CD4-positive, alpha-beta T cell treated with Interleukin-6 for 4 hours (primary cell): ENCODE measurements around the gene C22orf23.
"Not testable (repeated sequence)": the region's sequence is repeated elsewhere in the genome, so short reads cannot be mapped to it uniquely, and the experiment has no call there.

Experiments
- DNase-seq: peaks from one replicate; pipeline ENCODE4 v3.0.0-alpha.2; 2020; ENCODE audit warnings: mixed read lengths

Gene C22orf23

DNA sequence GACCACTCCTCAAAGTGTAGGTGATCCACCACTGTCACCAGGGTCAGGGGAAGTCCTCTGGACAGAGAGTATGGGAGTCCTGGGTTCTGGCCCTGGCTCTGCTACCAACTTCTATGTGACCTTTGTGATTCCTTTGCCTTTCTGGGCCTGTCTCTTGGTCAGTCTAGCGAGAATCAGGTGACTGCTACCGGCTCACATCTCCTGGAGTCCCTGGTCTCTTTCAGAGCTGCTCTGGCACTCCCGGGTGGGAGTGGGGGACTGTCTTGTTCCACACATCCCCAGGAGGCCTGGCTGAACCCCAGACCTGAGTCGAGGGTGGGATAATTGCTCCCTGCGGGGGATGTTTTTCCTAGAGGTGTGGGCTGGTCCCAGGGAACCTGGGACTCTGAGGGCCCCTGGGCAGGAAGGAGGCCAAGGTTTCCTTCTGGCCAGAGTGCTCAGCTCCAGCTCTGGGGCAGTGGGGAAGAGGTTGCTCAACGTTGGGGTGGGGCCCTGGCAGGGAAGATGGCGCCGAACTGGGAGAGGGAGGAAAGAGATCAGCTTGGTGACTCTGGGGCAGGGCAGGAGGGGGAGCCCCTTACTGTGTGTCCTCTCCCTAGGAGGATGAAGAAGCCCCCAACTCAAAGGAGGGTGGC lies 28.9 kb upstream of the C22orf23 start:
- no peak for DNase-seq

DNA sequence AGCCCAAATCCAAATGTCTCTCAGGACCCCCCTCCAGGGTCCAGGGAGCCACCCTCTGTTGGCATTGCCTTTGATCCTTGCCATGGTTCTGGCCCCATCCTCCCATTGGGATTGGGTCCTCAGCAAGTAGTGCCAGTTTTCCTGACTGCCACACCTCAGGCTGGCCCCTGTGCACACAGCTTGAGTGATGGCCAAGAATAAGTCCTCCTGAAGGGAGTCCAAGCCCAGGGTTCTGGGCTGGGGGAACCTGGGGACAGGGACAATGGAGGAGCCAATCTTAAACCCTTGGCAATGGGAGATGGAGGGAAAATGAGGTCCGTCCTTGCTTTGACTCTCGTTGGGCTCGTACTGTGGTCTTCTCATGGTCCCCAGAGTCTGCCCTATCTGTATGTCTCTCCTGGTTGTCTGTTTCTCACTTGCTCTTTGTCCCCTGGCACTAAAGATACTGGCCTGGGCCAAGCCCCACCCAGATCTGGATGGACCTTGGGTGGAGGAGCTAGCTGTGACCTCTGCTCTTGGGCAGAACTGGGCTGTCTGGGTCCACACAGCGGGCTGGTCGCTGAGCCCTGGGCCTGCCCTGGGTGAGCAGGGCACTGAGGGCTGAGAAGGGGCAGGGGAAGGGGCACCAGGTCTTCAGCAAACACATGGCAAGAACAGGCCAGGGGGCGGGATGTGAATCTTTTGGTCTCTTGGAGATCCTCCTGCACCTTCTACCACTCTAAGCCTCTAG lies 28.0 kb upstream of the C22orf23 start:
- no peak for DNase-seq

GRCh38 chr22:37979782-37980181 lies 26.4 kb upstream of the C22orf23 start:
- no peak for DNase-seq

GRCh38 chr22:37976547-37976946 lies 23.1 kb upstream of the C22orf23 start:
- DNase-seq: no peak

DNA sequence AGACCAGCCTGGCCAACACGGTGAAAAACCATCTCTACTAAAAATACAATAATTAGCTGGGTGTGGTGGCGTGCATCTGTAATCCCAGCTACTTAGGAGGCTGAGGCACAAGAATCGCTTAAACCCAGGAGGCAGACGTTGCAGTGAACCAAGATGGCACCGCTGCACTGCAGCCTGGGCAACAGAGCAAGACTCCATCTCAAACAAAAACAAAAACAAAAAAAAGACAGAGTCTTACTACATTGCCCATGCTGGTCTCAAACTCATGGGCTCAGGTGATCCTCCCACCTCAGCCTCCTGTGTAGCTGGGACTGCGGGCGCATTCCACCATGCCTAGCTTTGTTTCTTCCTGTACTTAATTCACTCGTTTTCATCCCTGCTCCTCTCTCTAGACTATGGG lies 22.6 kb upstream of the C22orf23 start:
- not testable (repeated sequence) for DNase-seq

GRCh38 chr22:37975153-37975552 lies 21.8 kb upstream of the C22orf23 start:
- no peak for DNase-seq

DNA sequence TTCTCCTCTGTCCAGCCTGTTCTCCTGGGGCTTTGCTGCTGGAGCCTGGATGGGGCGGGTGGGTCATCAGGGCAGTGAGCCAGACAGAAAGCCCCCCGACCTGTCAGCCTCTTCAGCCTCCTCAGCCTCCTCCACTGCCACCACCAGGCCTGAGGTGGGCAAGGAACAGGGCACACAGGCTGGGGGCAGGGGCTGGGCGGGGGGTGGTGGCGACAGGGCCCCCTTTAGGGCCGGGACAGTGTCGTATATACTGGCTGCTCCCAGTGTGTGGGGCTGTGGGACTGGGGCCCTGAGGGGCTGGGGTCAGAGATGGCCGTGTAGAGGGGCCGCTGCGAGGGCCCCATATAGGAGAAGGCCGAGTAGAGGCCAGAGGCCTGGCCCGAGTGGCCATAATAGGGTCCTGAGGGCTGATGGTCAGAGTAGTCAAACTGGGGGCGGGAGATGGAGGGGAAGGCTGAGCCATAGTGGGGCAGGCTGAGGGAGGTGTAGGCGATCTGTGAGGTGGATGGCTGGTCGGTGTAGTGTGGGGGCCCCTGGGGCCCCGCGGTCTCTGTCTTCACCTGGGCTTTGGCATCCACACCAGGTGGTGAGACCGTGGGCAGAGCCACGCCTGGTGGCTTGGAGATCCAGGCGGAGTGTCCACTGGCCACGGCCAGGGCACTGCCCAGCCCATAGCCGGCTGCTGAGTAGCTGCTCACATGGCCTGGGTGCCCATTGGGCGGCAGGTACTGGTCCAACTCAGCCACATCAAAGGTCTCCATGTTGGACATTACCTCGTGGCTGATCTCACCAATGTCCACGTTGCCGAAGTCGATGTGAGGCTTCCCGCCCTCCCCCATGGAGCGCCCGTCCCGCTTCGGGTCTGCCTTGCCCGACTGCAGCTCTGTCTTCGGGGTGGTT lies 20.1 kb upstream of the C22orf23 start:
- DNase-seq: no peak

DNA sequence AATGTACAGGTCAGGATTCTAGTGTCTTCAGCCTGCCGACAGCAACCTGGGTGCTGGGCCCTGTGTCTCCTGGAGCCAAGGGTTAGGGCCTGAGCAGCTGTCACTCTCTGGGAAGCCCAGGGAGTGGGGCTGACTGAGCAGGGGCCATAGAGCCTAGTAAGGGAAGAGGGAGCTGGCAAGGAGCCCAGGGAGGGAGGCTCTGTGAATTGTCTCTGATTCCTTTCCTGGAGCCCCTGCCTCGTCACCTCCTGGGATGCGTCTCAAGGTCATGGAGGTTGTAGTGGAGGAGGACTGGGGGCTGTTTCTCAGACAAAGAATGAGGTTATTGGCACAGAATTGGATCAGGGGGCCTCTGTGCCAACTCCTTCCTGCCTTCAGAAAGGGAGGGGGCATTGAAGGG lies 19.1 kb upstream of the C22orf23 start:
- DNase-seq: no peak

DNA sequence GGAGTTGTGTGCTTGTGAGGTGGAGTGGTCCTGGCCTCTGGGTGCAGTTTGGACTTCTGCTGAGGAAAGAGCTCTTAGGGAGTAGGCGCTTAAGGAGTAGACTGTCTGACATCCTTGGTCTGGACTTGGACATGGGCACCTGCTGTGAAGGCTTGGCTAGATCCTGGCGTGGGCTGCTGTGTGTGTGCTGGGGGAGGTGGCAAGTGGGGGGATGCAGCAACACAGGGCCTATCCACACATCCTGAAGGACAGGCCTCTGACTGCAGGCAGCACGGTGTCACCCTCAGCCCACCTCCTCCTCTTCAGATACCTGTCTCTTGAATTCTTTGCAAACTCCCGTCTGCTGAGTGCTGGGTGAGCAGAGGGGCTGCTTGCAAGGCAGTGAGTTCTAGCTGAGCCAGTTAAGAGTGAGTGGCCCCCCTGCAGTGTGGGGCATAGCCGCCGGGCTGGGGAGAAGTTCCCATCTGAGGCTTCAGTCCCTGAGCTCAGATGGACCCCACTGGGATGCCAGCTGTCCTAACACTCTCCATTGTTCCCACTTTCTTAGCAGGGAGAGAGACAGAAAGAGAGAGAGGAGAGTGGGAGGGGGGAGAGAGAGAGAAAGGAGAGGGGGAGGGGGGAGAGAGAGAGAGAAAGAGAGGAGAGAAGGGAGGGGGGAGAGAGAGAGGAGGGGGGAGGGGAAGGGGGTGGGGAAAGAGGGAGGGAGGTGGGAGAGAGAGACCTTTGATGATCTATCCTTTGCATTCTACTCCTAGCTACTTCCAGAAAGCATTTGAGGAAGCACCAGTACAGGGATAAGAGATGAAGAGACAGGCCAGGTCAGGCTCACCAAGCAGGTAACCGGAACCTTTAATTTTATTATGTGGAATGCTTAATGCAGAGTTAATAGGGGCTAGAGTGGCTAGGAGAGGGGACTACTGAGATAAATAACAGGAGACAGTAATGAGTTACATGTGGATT lies 18.4 kb upstream of the C22orf23 start:
- no peak for DNase-seq

DNA sequence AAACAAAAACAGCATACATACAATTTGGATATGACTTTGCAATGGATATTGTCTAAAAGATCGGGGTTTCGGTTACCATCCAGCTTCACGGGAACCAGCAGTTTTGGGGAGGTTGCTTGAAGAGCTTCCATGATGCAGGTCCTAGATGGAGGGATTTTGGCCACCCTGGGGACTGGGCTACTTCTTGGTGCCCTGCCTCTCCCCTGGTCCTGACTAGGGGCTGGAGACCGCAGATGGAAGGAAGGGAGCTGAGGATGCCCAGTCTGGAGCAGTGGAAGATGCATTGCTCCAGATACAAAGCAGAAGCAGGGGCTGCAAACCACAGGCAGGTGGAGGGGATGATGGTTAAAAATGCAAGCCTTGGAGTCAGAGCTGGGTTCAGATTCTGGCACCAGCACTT lies 17.5 kb upstream of the C22orf23 start:
- no peak for DNase-seq

- no peak for DNase-seq
These were observed 15.3 kb upstream of the C22orf23 start for GRCh38 chr22:37968452-37969251.

DNA sequence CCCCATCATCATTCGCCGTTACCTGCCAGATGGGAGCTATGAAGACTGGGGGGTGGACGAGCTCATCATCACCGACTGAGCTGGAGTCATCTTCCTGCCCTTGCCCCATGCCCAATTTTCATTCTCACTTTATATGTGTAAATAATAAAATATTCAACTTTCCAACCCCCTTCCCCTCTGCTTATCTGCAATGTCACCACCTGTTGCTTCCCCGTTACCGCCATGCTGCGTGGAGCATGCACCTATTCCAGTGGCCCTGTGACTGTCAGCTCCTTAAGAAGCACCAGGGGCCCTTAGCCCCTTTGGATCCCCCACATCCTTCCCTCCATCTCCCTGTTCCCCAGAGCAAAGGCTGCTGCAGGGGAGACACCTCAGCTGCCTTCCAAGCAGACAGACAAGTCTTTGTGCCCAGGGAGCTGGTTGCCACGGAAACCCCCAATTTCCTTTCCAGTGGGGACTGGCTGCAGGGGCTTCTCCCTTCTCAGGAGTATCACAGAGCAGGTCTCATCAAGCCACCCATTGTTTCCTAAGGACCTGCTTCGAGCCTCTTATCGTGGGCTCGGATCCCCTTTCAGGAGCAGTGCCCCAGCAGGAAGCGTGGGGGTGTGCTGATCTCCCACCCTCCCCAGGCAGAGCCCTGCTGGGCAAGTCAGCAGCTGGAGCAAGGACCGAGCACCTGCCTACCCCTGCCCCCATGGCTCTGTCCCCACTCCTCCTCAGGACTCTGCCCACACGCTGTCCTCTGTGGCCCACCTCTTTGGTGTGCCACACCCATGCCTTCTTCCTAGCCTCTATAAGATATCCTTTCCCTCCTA lies 14.4 kb upstream of the C22orf23 start:
- DNase-seq: no peak

DNA sequence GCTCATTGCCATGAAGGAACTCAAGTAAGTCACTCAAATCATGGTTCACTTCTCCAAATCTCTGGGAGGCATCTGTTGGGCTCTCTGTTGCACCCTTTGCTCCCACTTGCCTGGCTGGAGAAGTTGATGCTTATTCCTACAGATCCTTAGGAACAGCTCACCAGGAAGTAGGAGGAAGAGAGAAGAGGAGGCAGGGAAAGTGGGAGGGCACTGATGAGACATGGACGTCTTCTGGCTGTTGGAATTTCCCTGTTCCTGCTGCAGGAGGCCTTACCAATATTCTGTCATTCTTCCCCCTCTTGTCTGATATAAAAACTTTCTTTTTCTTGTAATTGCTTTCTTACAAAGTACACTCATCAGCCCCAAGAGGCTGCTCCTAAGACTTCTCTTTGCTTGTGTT lies 13.7 kb upstream of the C22orf23 start:
- no peak for DNase-seq

GRCh38 chr22:37965940-37966664 lies 12.7 kb upstream of the C22orf23 start:
- DNase-seq: no peak

GRCh38 chr22:37961062-37961461 lies 7.7 kb upstream of the C22orf23 start:
- DNase-seq: no peak

DNA sequence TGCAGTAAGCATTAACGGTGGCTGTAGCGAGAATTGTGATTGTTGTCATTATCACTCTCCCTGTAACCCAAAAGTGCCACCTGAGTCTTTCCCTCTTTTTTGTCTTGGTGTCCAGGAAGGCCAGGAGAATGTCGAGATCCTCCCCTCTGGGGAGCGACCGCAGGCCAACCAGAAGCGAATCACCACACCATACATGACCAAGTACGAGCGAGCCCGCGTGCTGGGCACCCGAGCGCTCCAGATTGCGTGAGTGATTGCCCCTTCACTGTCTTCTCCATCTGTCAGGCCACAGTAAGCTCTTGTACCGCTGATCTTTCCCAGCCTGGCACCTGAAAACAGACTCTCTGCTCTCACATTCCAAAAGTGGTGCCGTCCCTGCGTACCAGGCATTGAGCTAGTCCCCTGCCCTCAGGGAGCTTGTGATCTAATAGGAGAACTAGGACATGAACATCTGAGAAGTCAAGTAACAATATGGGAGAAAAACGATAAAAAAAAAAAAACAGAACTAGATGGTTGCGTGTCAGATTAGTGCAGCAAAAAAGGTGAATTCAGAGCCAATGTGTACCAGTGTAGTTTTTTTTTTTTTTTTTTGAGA lies 5.9 kb upstream of the C22orf23 start:
- no peak for DNase-seq

- DNase-seq: no peak
These were observed 3.8 kb upstream of the C22orf23 start for GRCh38 chr22:37957232-37957631.

DNA sequence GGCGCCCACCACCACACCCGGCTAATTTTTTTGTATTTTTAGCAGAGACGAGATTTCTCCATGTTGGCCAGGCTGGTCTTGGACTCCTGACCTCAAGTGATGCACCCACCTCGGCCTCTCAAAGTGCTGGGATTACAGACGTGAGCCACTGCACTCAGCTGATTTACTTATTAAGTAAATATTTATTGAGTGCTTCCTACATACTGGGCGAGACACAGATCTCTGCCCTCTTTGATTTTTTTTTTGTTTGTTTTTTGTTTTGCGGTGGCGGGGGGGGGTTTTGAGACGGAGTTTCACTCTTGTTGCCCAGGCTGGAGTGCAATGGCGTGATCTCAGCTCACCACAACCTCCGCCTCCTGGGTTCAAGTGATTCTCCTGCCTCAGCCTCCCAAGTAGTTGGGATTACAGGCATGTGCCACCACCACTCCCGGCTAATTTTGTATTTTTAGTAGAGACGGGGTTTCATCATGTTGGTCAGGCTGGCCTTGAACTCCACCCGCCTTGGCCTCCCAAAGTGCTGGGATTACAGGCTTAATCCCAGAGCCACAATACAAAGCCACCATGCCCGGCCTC lies 2.5 kb upstream of the C22orf23 start:
- DNase-seq: not testable (repeated sequence)

- DNase-seq: no peak
These were observed 1.3 kb upstream of the C22orf23 start for GRCh38 chr22:37954686-37955085.
